SK-N-SH (cell line): ENCODE measurements around the gene TP63. TPM values are rescaled to one million over a fixed set of nuclear protein-coding genes. Genes with fewer than 3 reads are reported as not detected.

Experiments used
- CTCF ChIA-PET: fragments of 300-600, 350-600 bp; formaldehyde crosslinking; extraction: SDS; loops from one replicate; lab custom pipeline; 2021; lab: Yijun Ruan, JAX
- POLR2A ChIA-PET: fragments of 350-600 bp; sonication (Branson Sonifier 250); formaldehyde crosslinking; extraction: SDS; loops from one replicate; lab custom pipeline; 2020; ENCODE audit warnings: antibody characterized with exemption, inconsistent platforms; lab: Yijun Ruan, JAX
- DNase-seq: peaks from one replicate; pipeline ENCODE4 v3.0.0; 2012
- H2AFZ ChIP-seq: fragments of 200-600 bp; sonication (generic); 2 replicates; pipeline ENCODE4 v1.8.1; 2016; ENCODE audit warnings: antibody characterized with exemption, mild to moderate bottlenecking, low read depth
- H3F3A ChIP-seq: fragments of 200-600 bp; sonication (generic); replicated peaks from 2 replicates; pipeline ENCODE3; 2016; ENCODE audit warnings: antibody characterized with exemption, mild to moderate bottlenecking; ENCODE audit not compliant: insufficient read depth
- H3K27ac ChIP-seq, 2 experiments: fragments of 200-500 bp in 1 of 2; fragments of 200-600 bp in 1 of 2; sonication (Bioruptor generic) in 1 of 2; sonication (generic), shearing (Covaris generic) in 1 of 2; 2 replicates each; pipeline versions ENCODE4 v1.5.1 to v1.6.1; 2014 to 2016; ENCODE audit warnings: low read depth in 2 of 2, inconsistent platforms in 1 of 2, low read length in 1 of 2, mild to moderate bottlenecking in 1 of 2, mixed read lengths in 1 of 2
- H3K27me3 ChIP-seq: fragments of 200-600 bp; sonication (generic), shearing (Covaris generic); 2 replicates; pipeline ENCODE4 v1.6.1; 2016; ENCODE audit warnings: mixed run types; ENCODE audit not compliant: insufficient read depth
- H3K36me3 ChIP-seq, 2 experiments: fragments of 200-500 bp in 1 of 2; fragments of 200-600 bp in 1 of 2; sonication (Bioruptor generic) in 1 of 2; sonication (generic) in 1 of 2; replicated peaks in 1 of 2; 2 replicates each; pipeline versions ENCODE3 to v1.5.1; 2014 to 2016; ENCODE audit warnings: low read length in 1 of 2, mild to moderate bottlenecking in 1 of 2; ENCODE audit not compliant: insufficient read depth in 2 of 2, control insufficient read depth in 1 of 2
- H3K4me1 ChIP-seq, 2 experiments: fragments of 200-500 bp in 1 of 2; fragments of 200-600 bp in 1 of 2; sonication (Bioruptor generic) in 1 of 2; sonication (generic), shearing (Covaris generic) in 1 of 2; 2 replicates each; pipeline versions ENCODE4 v1.5.1 to v1.6.1; 2014 to 2016; ENCODE audit warnings: low read depth in 1 of 2, low read length in 1 of 2, mixed run types in 1 of 2; ENCODE audit not compliant: insufficient read depth in 2 of 2, control insufficient read depth in 1 of 2
- H3K4me2 ChIP-seq: fragments of 200-600 bp; sonication (generic), shearing (Covaris generic); 2 replicates; pipeline ENCODE4 v1.6.1; 2017; ENCODE audit warnings: mixed run types
- H3K4me3 ChIP-seq, 2 experiments: fragments of 200-500 bp in 1 of 2; fragments of 200-600 bp in 1 of 2; sonication (Bioruptor generic) in 1 of 2; sonication (generic), shearing (Covaris generic) in 1 of 2; 2 replicates each; pipeline versions ENCODE4 v1.5.1 to v1.8.1; 2014 to 2016; ENCODE audit warnings: low read depth in 2 of 2, inconsistent platforms in 1 of 2, low read length in 1 of 2, mild to moderate bottlenecking in 1 of 2, mixed read lengths in 1 of 2, moderate library complexity in 1 of 2
- H3K79me2 ChIP-seq: fragments of 200-600 bp; sonication (generic); 2 replicates; pipeline ENCODE4 v1.8.1; 2017; ENCODE audit warnings: mild to moderate bottlenecking; ENCODE audit not compliant: insufficient read depth
- H3K9ac ChIP-seq: fragments of 200-600 bp; sonication (generic); 2 replicates; pipeline ENCODE4 v1.6.1; 2017; ENCODE audit warnings: mixed run types
- H3K9me2 ChIP-seq: fragments of 200-600 bp; sonication (generic); 2 replicates; pipeline ENCODE4 v1.6.1; 2017; ENCODE audit warnings: mixed run types
- H3K9me3 ChIP-seq: fragments of 200-600 bp; sonication (generic); 2 replicates; pipeline ENCODE4 v1.6.1; 2017; ENCODE audit warnings: mixed run types, mild to moderate bottlenecking, moderate library complexity
- H4K20me1 ChIP-seq: fragments of 200-600 bp; sonication (generic); 2 replicates; pipeline ENCODE4 v1.6.1; 2017; ENCODE audit warnings: mild to moderate bottlenecking, mixed run types; ENCODE audit not compliant: insufficient read depth
- CHD2 ChIP-seq: fragments of 150-350 bp; IDR thresholded peaks from 2 replicates; pipeline ENCODE4 v1.6.1; 2018; ENCODE audit warnings: low read length; ENCODE audit not compliant: partially characterized antibody
- ELF1 ChIP-seq: IDR thresholded peaks from 2 replicates; pipeline ENCODE4 v1.4.0; 2012
- EP300 ChIP-seq, 2 experiments: IDR thresholded peaks; 2 replicates each; pipeline versions ENCODE4 v1.4.0 to v1.6.1; 2012; ENCODE audit warnings: borderline replicate concordance in 1 of 2, low read depth in 1 of 2, low read length in 1 of 2
- EZH2phosphoT487 ChIP-seq: fragments of 200-600 bp; sonication (generic); IDR thresholded peaks from 2 replicates; pipeline ENCODE4 v1.6.1; 2017; ENCODE audit warnings: low read depth, mixed run types, mild to moderate bottlenecking, antibody characterized with exemption, moderate library complexity, borderline replicate concordance
- FOSL2 ChIP-seq: IDR thresholded peaks from 2 replicates; pipeline ENCODE4 v1.4.0; 2012; ENCODE audit warnings: low read depth, mild to moderate bottlenecking, moderate library complexity, borderline replicate concordance
- FOXM1 ChIP-seq: IDR thresholded peaks from 2 replicates; pipeline ENCODE4 v1.4.0; 2012; ENCODE audit warnings: low read depth, mild to moderate bottlenecking
- GABPA ChIP-seq: IDR thresholded peaks from 2 replicates; pipeline ENCODE4 v1.4.0; 2012; ENCODE audit warnings: low read depth, mild to moderate bottlenecking
- GATA2 ChIP-seq: sonication (generic); formaldehyde crosslinking; IDR thresholded peaks from 2 replicates; pipeline ENCODE4 v1.5.0; 2020; ENCODE audit warnings: mild to moderate bottlenecking, missing genetic modification reagents
- JUND ChIP-seq: IDR thresholded peaks from 2 replicates; pipeline ENCODE4 v1.4.0; 2012
- NFIC ChIP-seq: IDR thresholded peaks from 2 replicates; pipeline ENCODE4 v1.4.0; 2012; ENCODE audit warnings: borderline replicate concordance
- RAD21 ChIP-seq: IDR thresholded peaks from 2 replicates; pipeline ENCODE4 v1.6.1; 2012; ENCODE audit warnings: mild to moderate bottlenecking, low read length
- TAF1 ChIP-seq: IDR thresholded peaks from 2 replicates; pipeline ENCODE4 v1.6.1; 2012; ENCODE audit warnings: low read depth, mild to moderate bottlenecking, low read length, moderate library complexity, borderline replicate concordance
- TCF12 ChIP-seq: IDR thresholded peaks from 2 replicates; pipeline ENCODE4 v1.4.0; 2012
- TEAD4 ChIP-seq: IDR thresholded peaks from 2 replicates; pipeline ENCODE4 v1.4.0; 2012; ENCODE audit warnings: mild to moderate bottlenecking, borderline replicate concordance; ENCODE audit not compliant: insufficient read depth
- WGBS: methylation state at CpG from one replicate; pipeline ENCODE4 v1.1.6; 2017; ENCODE audit warnings: low lambda C conversion rate; 5-methylcytosine and 5-hydroxymethylcytosine counted together
- polyA plus RNA-seq, 3 experiments: library from polyadenylated mRNA; depleted of rRNA; stranded (reverse); fragments of >200 nt; gene quantifications; 2 replicates each; pipeline ENCODE4 v1.2.3, GENCODE V29; 2012
- TF ChIP-seq, protein P1 (sequence below): IDR thresholded peaks from 2 replicates; pipeline ENCODE4 v1.4.0; 2012; ENCODE audit warnings: low read depth
- TF ChIP-seq, protein P2 (sequence below): IDR thresholded peaks from 2 replicates; pipeline ENCODE4 v1.6.1; 2012; ENCODE audit warnings: mild to moderate bottlenecking, low read depth, low read length, moderate library complexity
- TF ChIP-seq, protein P3 (sequence below): fragments of 150-350 bp; IDR thresholded peaks from 2 replicates; pipeline ENCODE4 v1.6.1; 2017; ENCODE audit warnings: antibody characterized with exemption, low read length, low read depth, borderline replicate concordance
- TF ChIP-seq, protein P4 (sequence below): IDR thresholded peaks from 2 replicates; pipeline ENCODE4; 2012

The TP63 gene
- polyA plus RNA-seq, 1 of the 3 experiments (the other 2 are of a cell fraction), result not detected

DNA sequence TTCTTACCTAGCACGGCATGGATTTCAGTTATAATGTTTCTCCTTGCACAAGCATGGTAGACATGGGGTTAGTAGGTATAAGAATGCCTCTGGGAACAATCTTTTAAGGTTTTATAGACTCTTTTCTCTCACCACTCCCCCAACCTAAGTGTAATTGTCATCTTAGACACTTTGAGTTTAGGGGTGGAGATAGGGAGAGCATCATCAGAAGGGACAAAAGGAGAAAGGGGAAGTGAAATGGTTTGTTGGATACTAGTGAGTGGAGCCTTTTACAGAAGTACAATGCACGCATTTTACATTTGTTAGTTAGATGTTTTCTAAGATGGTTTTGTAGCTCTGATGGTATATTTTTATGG is 189.2 kb downstream of the TP63 start:
- Histone ChIP-seq H3K9me2 (no peaks in the 10 kb centered on the region), H3K9ac (no peak overlapping the region), H3K27me3 (no peaks in the 10 kb centered on the region; the same call in 1 of the 2 replicates), H3K27ac (no peak overlapping the region), H3F3A (no peaks in the 10 kb centered on the region), H3K9me3 (no peaks in the 10 kb centered on the region), H3K4me3 (no peak overlapping the region), H3K79me2 (no peaks in the 10 kb centered on the region), H3K4me2 (no peak overlapping the region), H4K20me1 (no peaks in the 10 kb centered on the region), H3K4me1 (no peaks in the 10 kb centered on the region), H3K36me3 (no peaks in the 10 kb centered on the region), H2AFZ (no peak overlapping the region)
- ChIA-PET CTCF (no interaction called here), POLR2A (no interaction called here)
- no peak for DNase-seq
- TF ChIP-seq, protein P1, sequence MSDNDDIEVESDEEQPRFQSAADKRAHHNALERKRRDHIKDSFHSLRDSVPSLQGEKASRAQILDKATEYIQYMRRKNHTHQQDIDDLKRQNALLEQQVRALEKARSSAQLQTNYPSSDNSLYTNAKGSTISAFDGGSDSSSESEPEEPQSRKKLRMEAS, result no peak
- TF ChIP-seq, protein P2, sequence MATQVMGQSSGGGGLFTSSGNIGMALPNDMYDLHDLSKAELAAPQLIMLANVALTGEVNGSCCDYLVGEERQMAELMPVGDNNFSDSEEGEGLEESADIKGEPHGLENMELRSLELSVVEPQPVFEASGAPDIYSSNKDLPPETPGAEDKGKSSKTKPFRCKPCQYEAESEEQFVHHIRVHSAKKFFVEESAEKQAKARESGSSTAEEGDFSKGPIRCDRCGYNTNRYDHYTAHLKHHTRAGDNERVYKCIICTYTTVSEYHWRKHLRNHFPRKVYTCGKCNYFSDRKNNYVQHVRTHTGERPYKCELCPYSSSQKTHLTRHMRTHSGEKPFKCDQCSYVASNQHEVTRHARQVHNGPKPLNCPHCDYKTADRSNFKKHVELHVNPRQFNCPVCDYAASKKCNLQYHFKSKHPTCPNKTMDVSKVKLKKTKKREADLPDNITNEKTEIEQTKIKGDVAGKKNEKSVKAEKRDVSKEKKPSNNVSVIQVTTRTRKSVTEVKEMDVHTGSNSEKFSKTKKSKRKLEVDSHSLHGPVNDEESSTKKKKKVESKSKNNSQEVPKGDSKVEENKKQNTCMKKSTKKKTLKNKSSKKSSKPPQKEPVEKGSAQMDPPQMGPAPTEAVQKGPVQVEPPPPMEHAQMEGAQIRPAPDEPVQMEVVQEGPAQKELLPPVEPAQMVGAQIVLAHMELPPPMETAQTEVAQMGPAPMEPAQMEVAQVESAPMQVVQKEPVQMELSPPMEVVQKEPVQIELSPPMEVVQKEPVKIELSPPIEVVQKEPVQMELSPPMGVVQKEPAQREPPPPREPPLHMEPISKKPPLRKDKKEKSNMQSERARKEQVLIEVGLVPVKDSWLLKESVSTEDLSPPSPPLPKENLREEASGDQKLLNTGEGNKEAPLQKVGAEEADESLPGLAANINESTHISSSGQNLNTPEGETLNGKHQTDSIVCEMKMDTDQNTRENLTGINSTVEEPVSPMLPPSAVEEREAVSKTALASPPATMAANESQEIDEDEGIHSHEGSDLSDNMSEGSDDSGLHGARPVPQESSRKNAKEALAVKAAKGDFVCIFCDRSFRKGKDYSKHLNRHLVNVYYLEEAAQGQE, result no peak
- no peak for TF ChIP-seq FOXM1
- 3% methylated on average over 2 of the region's 2 CpGs for WGBS

DNA sequence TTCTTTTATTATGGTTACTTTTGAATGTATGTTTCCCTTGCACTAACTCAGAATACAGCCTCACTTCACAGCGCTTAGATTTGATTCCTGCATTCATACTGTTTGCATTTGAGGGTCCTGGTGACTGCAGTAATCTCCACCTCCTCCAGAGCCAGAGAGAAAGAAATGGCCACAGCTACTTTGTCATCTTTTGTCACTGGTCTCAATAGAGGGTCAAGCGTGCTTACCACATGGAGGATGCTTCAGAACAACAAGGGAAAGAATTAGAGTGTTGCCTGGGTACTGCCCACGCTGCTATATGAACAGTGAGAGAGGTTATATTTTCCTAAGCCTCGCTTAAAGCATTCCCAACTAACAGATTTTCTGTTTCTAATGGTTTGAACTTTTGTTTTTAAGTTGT is 190.1 kb downstream of the TP63 start:
- WGBS, result 4% methylated on average over 4 of the region's 4 CpGs
- H3K27ac ChIP-seq, result no peak overlapping the region
- no peaks in the 10 kb centered on the region for H3K4me1 ChIP-seq
- no peak overlapping the region for H3K4me2 ChIP-seq
- ChIA-PET CTCF (no interaction called here), POLR2A (no interaction called here)
- no peaks in the 10 kb centered on the region; the same call in 1 of the 2 replicates for H3K27me3 ChIP-seq
- H3K9me3 ChIP-seq, result no peaks in the 10 kb centered on the region
- H3K79me2 ChIP-seq, result no peaks in the 10 kb centered on the region
- H3F3A ChIP-seq, result no peaks in the 10 kb centered on the region
- H3K9me2 ChIP-seq, result no peaks in the 10 kb centered on the region
- no peaks in the 10 kb centered on the region for H3K36me3 ChIP-seq
- H3K4me3 ChIP-seq, result no peak overlapping the region
- DNase-seq, result no peak
- H4K20me1 ChIP-seq, result no peaks in the 10 kb centered on the region
- H2AFZ ChIP-seq, result no peak overlapping the region
- no peak overlapping the region for H3K9ac ChIP-seq
- TF ChIP-seq GATA2 (CRISPR knock-in tag) (no peak), JUND (no peak), FOSL2 (no peak), TAF1 (no peak), GABPA (no peak), RAD21 (no peak), NFIC (no peak), EZH2phosphoT487 (no peak), FOXM1 (no peak), CHD2 (no peak), ELF1 (no peak), EP300 (IDR thresholded peaks at IDR 0.05; ENCODE audit: borderline replicate concordance in 1 of 2, low read depth in 1 of 2, low read length in 1 of 2) (no peak), TEAD4 (no peak), TCF12 (no peak)
- TF ChIP-seq, protein P3, sequence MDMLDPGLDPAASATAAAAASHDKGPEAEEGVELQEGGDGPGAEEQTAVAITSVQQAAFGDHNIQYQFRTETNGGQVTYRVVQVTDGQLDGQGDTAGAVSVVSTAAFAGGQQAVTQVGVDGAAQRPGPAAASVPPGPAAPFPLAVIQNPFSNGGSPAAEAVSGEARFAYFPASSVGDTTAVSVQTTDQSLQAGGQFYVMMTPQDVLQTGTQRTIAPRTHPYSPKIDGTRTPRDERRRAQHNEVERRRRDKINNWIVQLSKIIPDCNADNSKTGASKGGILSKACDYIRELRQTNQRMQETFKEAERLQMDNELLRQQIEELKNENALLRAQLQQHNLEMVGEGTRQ, result no peak
- TF ChIP-seq, protein P2, result no peak
- TF ChIP-seq, protein P4, sequence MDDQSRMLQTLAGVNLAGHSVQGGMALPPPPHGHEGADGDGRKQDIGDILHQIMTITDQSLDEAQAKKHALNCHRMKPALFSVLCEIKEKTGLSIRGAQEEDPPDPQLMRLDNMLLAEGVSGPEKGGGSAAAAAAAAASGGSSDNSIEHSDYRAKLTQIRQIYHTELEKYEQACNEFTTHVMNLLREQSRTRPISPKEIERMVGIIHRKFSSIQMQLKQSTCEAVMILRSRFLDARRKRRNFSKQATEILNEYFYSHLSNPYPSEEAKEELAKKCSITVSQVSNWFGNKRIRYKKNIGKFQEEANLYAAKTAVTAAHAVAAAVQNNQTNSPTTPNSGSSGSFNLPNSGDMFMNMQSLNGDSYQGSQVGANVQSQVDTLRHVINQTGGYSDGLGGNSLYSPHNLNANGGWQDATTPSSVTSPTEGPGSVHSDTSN, result no peak
